IMR-90 (cell line): Measurements from ENCODE around the gene SH3RF1. TPM values are rescaled to one million over a fixed set of nuclear protein-coding genes. Genes with fewer than 3 reads are reported as not detected.

Experiments
- ATAC-seq: fragments of 200-7000 bp; cut with Tn5 transposase; 2 replicates; pipeline ENCODE4 v1.9.1; 2020; ENCODE audit warnings: low read depth, mild to moderate bottlenecking, moderate library complexity
- BruUV-seq: library from RNA; stranded (reverse); fragments of 400-500 nt; replicated peaks from 2 replicates; lab custom pipeline; 2021; lab: Mats Ljungman, UMichigan
- CTCF ChIA-PET: fragments of 300-600 bp; formaldehyde crosslinking; extraction: SDS; loops from one replicate; lab custom pipeline; 2021; ENCODE audit warnings: antibody characterized with exemption; lab: Yijun Ruan, JAX
- POLR2A ChIA-PET: fragments of 300-600 bp; sonication (Branson Sonifier 250); formaldehyde crosslinking; loops from one replicate; lab custom pipeline; 2022; ENCODE audit warnings: antibody characterized with exemption; ENCODE audit not compliant: unreplicated experiment; lab: Charles Lee
- DNase-seq: peaks from one replicate; pipeline ENCODE4 v3.0.0; 2013
- H2AFZ ChIP-seq: replicated peaks from 2 replicates; pipeline ENCODE3; 2013; ENCODE audit warnings: low read length, mild to moderate bottlenecking; ENCODE audit not compliant: poor library complexity
- H2AK5ac ChIP-seq: 2 replicates; pipeline ENCODE4 v1.6.1; 2013; ENCODE audit warnings: low read depth, low read length, inconsistent platforms
- H2AK9ac ChIP-seq: replicated peaks from 2 replicates; pipeline ENCODE3; 2013; ENCODE audit warnings: mild to moderate bottlenecking, low read depth, low read length, moderate library complexity; ENCODE audit not compliant: poor library complexity
- H2BK120ac ChIP-seq: 2 replicates; pipeline ENCODE4 v1.6.1; 2013; ENCODE audit warnings: low read depth, low read length, inconsistent platforms
- H2BK15ac ChIP-seq: 3 replicates; pipeline ENCODE4 v1.6.1; 2013; ENCODE audit warnings: low read depth, low read length, inconsistent platforms
- H2BK20ac ChIP-seq: 2 replicates; pipeline ENCODE4 v1.6.1; 2013; ENCODE audit warnings: low read depth, mild to moderate bottlenecking, inconsistent platforms, low read length, moderate library complexity
- H2BK5ac ChIP-seq: 2 replicates; pipeline ENCODE4 v1.6.1; 2013; ENCODE audit warnings: mild to moderate bottlenecking, low read depth, low read length, inconsistent platforms; ENCODE audit not compliant: poor library complexity, severe bottlenecking
- H3K14ac ChIP-seq: replicated peaks from 2 replicates; pipeline ENCODE4 v1.6.1; 2013; ENCODE audit warnings: low read depth, low read length, inconsistent platforms
- H3K18ac ChIP-seq: 2 replicates; pipeline ENCODE4 v1.6.1; 2013; ENCODE audit warnings: low read depth, low read length, control low read depth
- H3K23ac ChIP-seq: 2 replicates; pipeline ENCODE4 v1.6.1; 2013; ENCODE audit warnings: low read depth, low read length, inconsistent platforms
- H3K27ac ChIP-seq: 2 replicates; pipeline ENCODE4 v1.5.1; 2013; ENCODE audit warnings: mild to moderate bottlenecking, control low read depth, low read length; ENCODE audit not compliant: insufficient read depth
- H3K27me3 ChIP-seq: 2 replicates; pipeline ENCODE4 v1.6.1; 2013; ENCODE audit warnings: low read length; ENCODE audit not compliant: control insufficient read depth, insufficient read depth
- H3K36me3 ChIP-seq: 2 replicates; pipeline ENCODE4 v1.6.1; 2013; ENCODE audit warnings: low read length, mixed read lengths; ENCODE audit not compliant: control insufficient read depth, insufficient read depth
- H3K4ac ChIP-seq: 2 replicates; pipeline ENCODE4 v1.6.1; 2013; ENCODE audit warnings: low read depth, low read length, inconsistent platforms
- H3K4me1 ChIP-seq: 2 replicates; pipeline ENCODE4 v1.6.1; 2013; ENCODE audit warnings: low read length, mixed read lengths; ENCODE audit not compliant: control insufficient read depth, insufficient read depth
- H3K4me2 ChIP-seq: 2 replicates; pipeline ENCODE4 v1.6.1; 2013; ENCODE audit warnings: low read depth, mild to moderate bottlenecking, control low read depth, low read length, moderate library complexity
- H3K4me3 ChIP-seq: 2 replicates; pipeline ENCODE4 v1.5.1; 2013; ENCODE audit warnings: low read depth, mild to moderate bottlenecking, control low read depth, low read length, moderate library complexity; ENCODE audit not compliant: insufficient read depth
- H3K56ac ChIP-seq: 2 replicates; pipeline ENCODE4 v1.6.1; 2013; ENCODE audit warnings: low read length, inconsistent platforms; ENCODE audit not compliant: insufficient read depth; ENCODE audit errors: extremely low read depth
- H3K79me1 ChIP-seq, 2 experiments: 2 replicates each; pipeline ENCODE4 v1.6.1; 2013; ENCODE audit warnings: low read length in 2 of 2, inconsistent platforms in 1 of 2, low read depth in 1 of 2
- H3K9ac ChIP-seq: 2 replicates; pipeline ENCODE4 v1.6.1; 2013; ENCODE audit warnings: low read depth, low read length, control low read depth
- H3K9me1 ChIP-seq: 2 replicates; pipeline ENCODE4 v1.6.1; 2013; ENCODE audit warnings: low read length, inconsistent platforms; ENCODE audit not compliant: insufficient read depth
- H3K9me3 ChIP-seq: 2 replicates; pipeline ENCODE4 v1.6.1; 2013; ENCODE audit warnings: low read length; ENCODE audit not compliant: control insufficient read depth, insufficient read depth
- H4K20me1 ChIP-seq: 2 replicates; pipeline ENCODE4 v1.6.1; 2013; ENCODE audit warnings: low read length, inconsistent platforms; ENCODE audit not compliant: insufficient read depth
- H4K5ac ChIP-seq: 2 replicates; pipeline ENCODE4 v1.6.1; 2013; ENCODE audit warnings: mild to moderate bottlenecking, low read depth, low read length, control low read depth
- H4K8ac ChIP-seq, 2 experiments: 2 replicates each; pipeline ENCODE4 v1.6.1; 2013; ENCODE audit warnings: low read depth in 2 of 2, low read length in 2 of 2, control low read depth in 1 of 2, inconsistent platforms in 1 of 2
- H4K91ac ChIP-seq: 2 replicates; pipeline ENCODE4 v1.6.1; 2013; ENCODE audit warnings: low read depth, low read length, inconsistent platforms; ENCODE audit not compliant: insufficient read depth
- BHLHE40 ChIP-seq: fragments of 150-350 bp; IDR thresholded peaks from 2 replicates; pipeline ENCODE4 v1.6.1; 2016; ENCODE audit warnings: mild to moderate bottlenecking, low read depth, low read length
- CEBPB ChIP-seq: IDR thresholded peaks from 2 replicates; pipeline ENCODE4 v1.6.1; 2012; ENCODE audit warnings: low read depth, low read length, improper control_type of control experiment
- ELK1 ChIP-seq: fragments of 150-350 bp; IDR thresholded peaks from 2 replicates; pipeline ENCODE4 v1.6.1; 2016; ENCODE audit warnings: low read depth, mild to moderate bottlenecking, low read length, moderate library complexity, borderline replicate concordance
- FOS ChIP-seq: fragments of 150-350 bp; IDR thresholded peaks from 2 replicates; pipeline ENCODE4 v1.6.1; 2016; ENCODE audit warnings: low read depth, low read length
- MAFK ChIP-seq: IDR thresholded peaks from 2 replicates; pipeline ENCODE4 v1.6.1; 2012; ENCODE audit warnings: low read depth, low read length, improper control_type of control experiment
- MAZ ChIP-seq: IDR thresholded peaks from 2 replicates; pipeline ENCODE4 v1.6.1; 2012; ENCODE audit warnings: low read depth, mild to moderate bottlenecking, low read length, improper control_type of control experiment, moderate library complexity, borderline replicate concordance
- MXI1 ChIP-seq: IDR thresholded peaks from 2 replicates; pipeline ENCODE4 v1.6.1; 2012; ENCODE audit warnings: low read depth, mild to moderate bottlenecking, low read length, moderate library complexity, borderline replicate concordance
- POLR2A ChIP-seq: IDR thresholded peaks from 2 replicates; pipeline ENCODE4 v1.6.1; 2012; ENCODE audit warnings: mild to moderate bottlenecking, low read depth, low read length
- RAD21 ChIP-seq: IDR thresholded peaks from 2 replicates; pipeline ENCODE4 v1.6.1; 2012; ENCODE audit warnings: low read length, improper control_type of control experiment
- RFX5 ChIP-seq: IDR thresholded peaks from 2 replicates; pipeline ENCODE4 v1.8.0; 2012; ENCODE audit warnings: low read depth, mild to moderate bottlenecking, low read length, moderate library complexity
- WGBS, 2 experiments: methylation state at CpG; one replicate each; pipeline versions ENCODE4 v1.1.5 to v1.1.7; 2013; ENCODE audit warnings: missing lambda C conversion rate in 2 of 2; ENCODE audit not compliant: insufficient read length in 1 of 2; ENCODE audit errors: extremely low coverage in 2 of 2; 5-methylcytosine and 5-hydroxymethylcytosine counted together
- dilution Hi-C: fragments of 300-500 bp; cut with HindIII; formaldehyde crosslinking; loops from one replicate; pipeline ENCODE4 v1.14.3; 2018; ENCODE audit warnings: low sequenced_read_pairs; ENCODE audit not compliant: unreplicated experiment
- in situ Hi-C: fragments of 300-500 bp; cut with MboI; formaldehyde crosslinking; loops from 3 replicates; pipeline ENCODE4 v1.14.3; 2019; ENCODE audit warnings: low sequenced_read_pairs, inconsistent platforms, mixed read lengths
- intact Hi-C: fragments of 100-400 bp; cut with micrococcal nuclease; formaldehyde crosslinking; loops from 2 replicates; pipeline ENCODE4 v1.10.0; 2022
- polyA plus RNA-seq, 3 experiments: library from polyadenylated mRNA; depleted of rRNA; stranded (reverse); fragments of >200 nt; gene quantifications; 2 replicates each; pipeline ENCODE4 v1.2.3, GENCODE V29; 2012; ENCODE audit warnings: low replicate concordance in 1 of 3
- total RNA-seq: library from RNA; depleted of rRNA; stranded (reverse); fragments of >200 nt; gene quantifications from 2 replicates; pipeline ENCODE4 v1.2.3, GENCODE V29; 2012
- TF ChIP-seq, protein P1 (sequence below): conservative IDR thresholded peaks from 2 replicates; pipeline ENCODE4 v1.5.1; 2012; ENCODE audit warnings: mild to moderate bottlenecking, low read depth, low read length, improper control_type of control experiment

SH3RF1 gene
- total and polyA plus RNA-seq, 2 of the 4 experiments (the other 2 are of a cell fraction): 22.0 to 29.8 TPM

DNA sequence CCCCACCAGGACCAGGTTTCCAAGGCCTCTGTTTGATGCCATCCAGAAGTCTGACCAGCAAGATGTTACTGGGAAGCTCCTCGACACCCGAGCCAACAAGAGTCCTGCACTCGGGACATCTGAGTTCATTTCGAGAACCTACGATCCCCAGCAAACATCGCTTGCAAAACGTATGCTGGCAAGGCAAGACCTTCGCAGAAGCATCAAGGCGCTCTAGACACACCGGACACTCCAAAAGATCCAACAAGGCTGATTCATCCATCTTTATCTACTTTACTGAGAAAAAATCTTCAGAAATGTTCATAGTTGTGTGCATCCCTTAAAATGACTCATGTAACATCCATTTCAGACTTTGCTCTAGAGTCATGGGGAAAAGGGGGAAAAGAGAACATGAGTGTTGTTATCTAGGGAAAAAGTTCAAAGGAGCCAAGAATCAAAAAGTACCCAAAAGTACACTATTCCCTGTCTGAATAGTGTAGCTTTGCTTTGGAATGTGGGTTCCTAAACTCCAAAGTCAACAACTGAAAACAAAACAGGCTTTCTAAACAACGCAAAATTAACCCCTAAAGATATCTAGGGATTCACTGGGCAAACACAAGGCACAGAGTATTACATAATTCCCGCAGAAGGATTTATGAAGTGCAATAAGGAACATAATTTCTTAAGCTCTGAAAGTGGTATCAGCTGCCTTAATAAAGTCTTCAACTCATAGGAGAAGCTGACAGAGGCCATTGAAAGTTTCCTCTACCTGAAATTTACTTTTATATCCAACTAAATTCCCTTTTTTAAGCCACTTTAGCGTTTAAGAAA, 1.6 kb downstream of the SH3RF1 start (continued):
- TF ChIP-seq ELK1: no peak
- no peak for TF ChIP-seq MAZ

GRCh38 chr4:169267070-169267469, 3.7 kb downstream of the SH3RF1 start:
- DNase-seq: no peak
- Histone ChIP-seq H2BK15ac (no peak overlapping the region), H3K27me3 (no peaks in the 10 kb centered on the region), H3K23ac (peak overlapping the region; percentile 73; the same call in 1 of the 2 replicates), H3K79me1 (peaks cover 5 to 46% of the 10 kb centered on the region in 2 experiments; a peak in 2 of 4 replicates), H4K5ac (no peak overlapping the region), H3K56ac (no peak overlapping the region), H3K4me2 (peak overlapping the region; percentile 78), H3K9ac (peak overlapping the region; percentile 10; the same call in 1 of the 2 replicates), H3K18ac (no peak overlapping the region), H3K27ac (no peak overlapping the region), H2BK20ac (no peak overlapping the region), H3K4me1 (peaks cover 8% of the 10 kb centered on the region), H3K4me3 (no peak overlapping the region; the same call in 1 of the 2 replicates), H3K9me3 (no peaks in the 10 kb centered on the region; the same call in 1 of the 2 replicates), H3K14ac (0 out of 2 replicates have a peak overlapping the region, but pooled peaks have one; percentile 29), H3K4ac (no peak overlapping the region; the same call in 1 of the 2 replicates), H2BK5ac (peak overlapping the region; percentile 55), H2AK9ac (no peak overlapping the region), H4K8ac (no peak overlapping the region), H4K91ac (0 out of 2 replicates have a peak overlapping the region, but pooled peaks have one; percentile 0), H2AK5ac (no peak overlapping the region), H2AFZ (no peak overlapping the region), H3K36me3 (peaks cover 15% of the 10 kb centered on the region), H3K9me1 (peaks cover 23% of the 10 kb centered on the region), H2BK120ac (no peak overlapping the region), H4K20me1 (peaks cover 43% of the 10 kb centered on the region)
- dilution Hi-C loops (no loop called here), in situ Hi-C loops (loop anchor here (10.0 kb wide), 2 partner anchors 218 to 252 kb away; partner anchors contain the start of gene CBR4), intact Hi-C loops (loop anchor here (5.0 to 10.0 kb wide), 2 partner anchors 115 to 1082 kb away; no protein-coding TSS in a partner anchor)
- BruUV-seq: no TSS peak
- WGBS, 2 experiments: no CpG with 5 or more reads among the region's 1 CpG
- no peak for ATAC-seq
- ChIA-PET POLR2A (no interaction called here), CTCF (no interaction called here)
- TF ChIP-seq ELK1 (no peak), CEBPB (no peak), MXI1 (no peak), RAD21 (no peak), POLR2A (no peak), FOS (no peak), BHLHE40 (no peak), RFX5 (no peak), MAFK (no peak)
- TF ChIP-seq, protein P1, sequence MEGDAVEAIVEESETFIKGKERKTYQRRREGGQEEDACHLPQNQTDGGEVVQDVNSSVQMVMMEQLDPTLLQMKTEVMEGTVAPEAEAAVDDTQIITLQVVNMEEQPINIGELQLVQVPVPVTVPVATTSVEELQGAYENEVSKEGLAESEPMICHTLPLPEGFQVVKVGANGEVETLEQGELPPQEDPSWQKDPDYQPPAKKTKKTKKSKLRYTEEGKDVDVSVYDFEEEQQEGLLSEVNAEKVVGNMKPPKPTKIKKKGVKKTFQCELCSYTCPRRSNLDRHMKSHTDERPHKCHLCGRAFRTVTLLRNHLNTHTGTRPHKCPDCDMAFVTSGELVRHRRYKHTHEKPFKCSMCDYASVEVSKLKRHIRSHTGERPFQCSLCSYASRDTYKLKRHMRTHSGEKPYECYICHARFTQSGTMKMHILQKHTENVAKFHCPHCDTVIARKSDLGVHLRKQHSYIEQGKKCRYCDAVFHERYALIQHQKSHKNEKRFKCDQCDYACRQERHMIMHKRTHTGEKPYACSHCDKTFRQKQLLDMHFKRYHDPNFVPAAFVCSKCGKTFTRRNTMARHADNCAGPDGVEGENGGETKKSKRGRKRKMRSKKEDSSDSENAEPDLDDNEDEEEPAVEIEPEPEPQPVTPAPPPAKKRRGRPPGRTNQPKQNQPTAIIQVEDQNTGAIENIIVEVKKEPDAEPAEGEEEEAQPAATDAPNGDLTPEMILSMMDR: no peak
